NCI-H510A treated with DMSO at 0.1 percent for 48 hours (cell line): Measurements from ENCODE around the gene CD19.
"Not testable (repeated sequence)": the region's sequence is repeated elsewhere in the genome, so short reads cannot be mapped to it uniquely, and the experiment has no call there.

ENCODE experiments used
- DNase-seq: peaks from one replicate; lab custom pipeline; 2025; lab: John Stamatoyannopoulos, UW

The CD19 gene

GRCh38 chr16:28910086-28911031 is 21.4 kb upstream of the CD19 start:
- peak; percentile 54 for DNase-seq

- no peak for DNase-seq
Measured at GRCh38 chr16:28912558-28912957, 19.2 kb upstream of the CD19 start.

- DNase-seq: peak; percentile 89
Measured at GRCh38 chr16:28913946-28914724, 17.6 kb upstream of the CD19 start.

GRCh38 chr16:28915181-28915580 is 16.6 kb upstream of the CD19 start:
- no peak for DNase-seq

GRCh38 chr16:28917095-28917494 is 14.7 kb upstream of the CD19 start:
- DNase-seq: no peak

- DNase-seq: no peak
Measured at GRCh38 chr16:28918698-28919097, 13.1 kb upstream of the CD19 start.

- peak; percentile 74 for DNase-seq
Measured at GRCh38 chr16:28923231-28923587, 8.6 kb upstream of the CD19 start.

- DNase-seq: peak; percentile 74
Measured at GRCh38 chr16:28923652-28924398, 7.9 kb upstream of the CD19 start.

GRCh38 chr16:28924399-28924761 is 7.4 kb upstream of the CD19 start:
- DNase-seq: no peak

- peak; percentile 99 for DNase-seq
Measured at GRCh38 chr16:28924762-28925385, 6.9 kb upstream of the CD19 start, which contains the start of gene RABEP2. Gene RABEP2 (minus strand): TSS chr16:28925238. CDS start chr16:28925163, 75 bp downstream.

- peak; percentile 88 for DNase-seq
Measured at GRCh38 chr16:28925386-28926228, 6.2 kb upstream of the CD19 start.

GRCh38 chr16:28926284-28926683 is 5.5 kb upstream of the CD19 start:
- not testable (repeated sequence) for DNase-seq

GRCh38 chr16:28927815-28928214 is 4.0 kb upstream of the CD19 start:
- DNase-seq: no peak

- DNase-seq: no peak
Measured at GRCh38 chr16:28930203-28930602, 1.6 kb upstream of the CD19 start.

- DNase-seq: no peak
Measured at GRCh38 chr16:28930652-28931051, 1.1 kb upstream of the CD19 start.

GRCh38 chr16:28932339-28933141 is 769 bp downstream of the CD19 start:
- DNase-seq: no peak

- DNase-seq: no peak
Measured at GRCh38 chr16:28933171-28933570, 1.4 kb downstream of the CD19 start.

- no peak for DNase-seq
Measured at GRCh38 chr16:28935346-28935745, 3.6 kb downstream of the CD19 start.

GRCh38 chr16:28935924-28936783 is 4.4 kb downstream of the CD19 start:
- no peak for DNase-seq
